Vagina (tissue), 2 donors: ENCODE results near the gene KCND2. TPM values are rescaled to one million over a fixed set of nuclear protein-coding genes. Genes with fewer than 3 reads are reported as not detected.
"Not testable (repeated sequence)": the region's sequence is repeated elsewhere in the genome, so short reads cannot be mapped to it uniquely, and the experiment has no call there.

Experiments used
- DNase-seq, 2 donors: peaks; one replicate each; pipeline ENCODE4 v3.0.0-alpha.2; 2017; ENCODE audit errors: extremely low spot score in 2 of 2
- H3K27ac ChIP-seq: fragments of 200-600 bp; sonication (generic); one replicate; pipeline ENCODE4 v1.5.1; 2019
- H3K27me3 ChIP-seq: fragments of 200-600 bp; sonication (generic); one replicate; pipeline ENCODE4 v1.5.1; 2019
- H3K36me3 ChIP-seq, 2 donors: fragments of 200-600 bp; sonication (generic); one replicate each; pipeline ENCODE4 v1.5.1; 2017 to 2019
- H3K4me1 ChIP-seq: fragments of 200-600 bp; sonication (generic); one replicate; pipeline ENCODE4 v1.5.1; 2019
- H3K4me3 ChIP-seq, 2 donors: fragments of 200-600 bp; sonication (generic); 1 replicate in 1 of 2; 2 replicates in 1 of 2; pipeline ENCODE4 v1.5.1; 2016 to 2019
- H3K9me3 ChIP-seq: fragments of 200-600 bp; sonication (generic); one replicate; pipeline ENCODE4 v1.5.1; 2019
- CTCF ChIP-seq, 3 experiments: fragments of 450-650 bp in 2 of 3; fragments of 200-600 bp in 1 of 3; sonication (generic) in 1 of 3; IDR thresholded peaks; one replicate each; pipeline ENCODE4 v1.5.1; 2017 to 2019; ENCODE audit warnings: antibody characterized with exemption in 3 of 3, mild to moderate bottlenecking in 2 of 3, moderate library complexity in 2 of 3
- POLR2A ChIP-seq, 2 donors: fragments of 450-650 bp; IDR thresholded peaks; one replicate each; pipeline ENCODE4 v1.6.1; 2017; ENCODE audit warnings: antibody characterized with exemption in 2 of 2, mild to moderate bottlenecking in 2 of 2, moderate library complexity in 2 of 2
- POLR2AphosphoS5 ChIP-seq, 2 donors: sonication (generic); formaldehyde crosslinking; IDR thresholded peaks; one replicate each; pipeline ENCODE4 v1.9.0; 2017; ENCODE audit warnings: antibody characterized with exemption in 2 of 2, mild to moderate bottlenecking in 2 of 2, low read depth in 1 of 2; ENCODE audit not compliant: insufficient read depth in 1 of 2
- intact Hi-C: fragments of 100-400 bp; cut with DNase I; formaldehyde crosslinking; loops from one replicate; pipeline ENCODE4 v1.15.1; 2023
- total RNA-seq: library from RNA; depleted of rRNA; stranded (reverse); fragments of >200 nt; gene quantifications from one replicate; pipeline ENCODE4 v1.2.3, GENCODE V29; 2016

The KCND2 gene
- total RNA-seq, 1 donor from 2014 or later: 3.7 TPM

DNA sequence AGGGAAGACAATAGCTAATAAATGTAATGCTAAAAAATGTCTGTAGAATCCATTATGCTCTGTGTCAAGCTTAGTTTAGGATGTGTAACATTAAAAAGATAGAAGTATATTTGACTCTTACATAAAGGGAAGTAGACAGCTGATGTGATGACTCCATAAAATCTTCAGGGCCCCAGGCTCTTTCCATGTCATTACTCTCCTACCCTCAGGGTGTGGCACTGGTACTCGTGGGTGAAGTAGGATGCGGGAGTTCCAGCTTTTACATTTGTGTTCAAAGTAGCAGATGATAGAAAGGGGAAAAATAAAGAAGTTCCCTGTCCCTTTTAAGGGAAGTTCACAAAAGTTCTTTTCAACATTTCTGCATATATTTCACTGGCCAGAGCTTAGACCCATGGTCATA lies 427.8 kb downstream of the KCND2 start:
- Histone ChIP-seq H3K9me3 (no peaks in the 10 kb centered on the region), H3K36me3 (no peaks in the 10 kb centered on the region), H3K27ac (no peak overlapping the region), H3K4me3 (no peak overlapping the region), H3K27me3 (no peaks in the 10 kb centered on the region), H3K4me1 (no peaks in the 10 kb centered on the region)
- no peak for DNase-seq
- TF ChIP-seq POLR2A (IDR thresholded peaks at IDR 0.05) (no peak), POLR2AphosphoS5 (IDR thresholded peaks at IDR 0.05; ENCODE audit: insufficient read depth in 1 of 2, low read depth in 1 of 2) (no peak)
- intact Hi-C loops: no loop called here

DNA sequence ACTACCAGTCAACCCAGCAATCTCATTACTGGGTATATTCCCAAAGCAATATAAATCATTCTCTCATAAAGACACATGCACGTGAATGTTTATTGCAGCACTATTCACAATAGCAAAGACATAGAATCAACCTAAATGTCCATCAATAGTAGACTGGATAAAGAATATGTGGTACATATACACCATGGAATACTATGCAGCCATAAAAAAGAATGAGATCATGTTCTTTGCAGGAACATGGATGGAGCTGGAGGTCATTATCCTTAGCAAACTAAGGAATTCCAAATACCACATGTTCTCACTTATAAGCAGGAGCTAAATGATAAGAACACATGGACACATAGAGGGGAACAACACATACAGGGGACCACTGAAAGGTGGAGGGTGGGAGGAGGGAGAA lies 429.4 kb downstream of the KCND2 start:
- H3K4me3 ChIP-seq, H3K27ac ChIP-seq, intact Hi-C loops, H3K4me1 ChIP-seq, DNase-seq, H3K36me3 ChIP-seq, H3K27me3 ChIP-seq, H3K9me3 ChIP-seq: not testable (repeated sequence)

- no peak for DNase-seq
- intact Hi-C loops: no loop called here
- TF ChIP-seq CTCF (IDR thresholded peaks at IDR 0.05) (no peak), POLR2A (IDR thresholded peaks at IDR 0.05) (no peak), POLR2AphosphoS5 (IDR thresholded peaks at IDR 0.05; ENCODE audit: insufficient read depth in 1 of 2, low read depth in 1 of 2) (no peak)
Observed at GRCh38 chr7:120703585-120704240, 430.7 kb downstream of the KCND2 start.

GRCh38 chr7:120709252-120709971 lies 436.4 kb downstream of the KCND2 start:
- intact Hi-C loops: no loop called here
- no peak overlapping the region for H3K4me3 ChIP-seq
- no peaks in the 10 kb centered on the region for H3K27me3 ChIP-seq
- DNase-seq: no peak
- no peaks in the 10 kb centered on the region for H3K9me3 ChIP-seq
- no peak for TF ChIP-seq CTCF (IDR thresholded peaks at IDR 0.05)
- TF ChIP-seq POLR2AphosphoS5 (IDR thresholded peaks at IDR 0.05; ENCODE audit: insufficient read depth in 1 of 2, low read depth in 1 of 2): no peak
- TF ChIP-seq POLR2A (IDR thresholded peaks at IDR 0.05): no peak
- H3K36me3 ChIP-seq: no peaks in the 10 kb centered on the region
- H3K27ac ChIP-seq: no peak overlapping the region
- no peaks in the 10 kb centered on the region for H3K4me1 ChIP-seq

More at GRCh38 chr7:120703585-120704240, 430.7 kb downstream of the KCND2 start:
- Histone ChIP-seq H3K36me3 (no peaks in the 10 kb centered on the region), H3K4me3 (no peak overlapping the region), H3K27me3 (no peaks in the 10 kb centered on the region), H3K27ac (no peak overlapping the region), H3K9me3 (no peaks in the 10 kb centered on the region), H3K4me1 (no peaks in the 10 kb centered on the region)

GRCh38 chr7:120709972-120710320 lies 437.0 kb downstream of the KCND2 start:
- TF ChIP-seq POLR2AphosphoS5 (IDR thresholded peaks at IDR 0.05; ENCODE audit: insufficient read depth in 1 of 2, low read depth in 1 of 2) (no peak), POLR2A (IDR thresholded peaks at IDR 0.05) (no peak)
- intact Hi-C loops: no loop called here
- H3K4me3 ChIP-seq: no peak overlapping the region
- H3K4me1 ChIP-seq: no peaks in the 10 kb centered on the region
- no peaks in the 10 kb centered on the region for H3K36me3 ChIP-seq
- H3K9me3 ChIP-seq: no peaks in the 10 kb centered on the region
- no peaks in the 10 kb centered on the region for H3K27me3 ChIP-seq
- no peak overlapping the region for H3K27ac ChIP-seq
- no peak for DNase-seq

DNA sequence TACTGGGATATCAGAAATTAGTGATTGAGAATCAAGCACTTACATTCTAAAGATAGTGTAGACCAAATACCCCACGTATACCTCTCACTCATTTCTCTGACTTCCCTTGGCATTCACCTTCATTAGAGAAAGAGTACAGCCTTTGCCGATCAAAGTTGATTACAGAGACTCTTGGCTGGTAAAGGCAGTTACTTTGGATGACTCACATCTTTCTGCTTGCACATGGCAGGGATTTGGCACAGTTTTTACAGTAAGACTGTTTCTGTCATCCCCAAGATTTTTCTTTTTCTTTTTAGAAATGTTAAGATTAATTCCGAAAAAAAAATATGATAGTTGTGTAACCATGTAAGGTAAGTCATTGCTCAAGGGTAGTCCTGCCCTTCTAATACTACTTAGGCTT lies 442.0 kb downstream of the KCND2 start:
- no peak overlapping the region for H3K27ac ChIP-seq
- no peaks in the 10 kb centered on the region for H3K36me3 ChIP-seq
- no peak for DNase-seq
- TF ChIP-seq POLR2AphosphoS5 (IDR thresholded peaks at IDR 0.05; ENCODE audit: insufficient read depth in 1 of 2, low read depth in 1 of 2) (no peak), POLR2A (IDR thresholded peaks at IDR 0.05) (no peak), CTCF (IDR thresholded peaks at IDR 0.05) (no peak)
- H3K4me3 ChIP-seq: no peak overlapping the region
- H3K27me3 ChIP-seq: no peaks in the 10 kb centered on the region
- no peaks in the 10 kb centered on the region for H3K4me1 ChIP-seq
- no peaks in the 10 kb centered on the region for H3K9me3 ChIP-seq
- intact Hi-C loops: no loop called here
